Immature natural killer cell (primary cell): ENCODE measurements around the gene C16orf87. TPM values are rescaled to one million over a fixed set of nuclear protein-coding genes. Genes with fewer than 3 reads are reported as not detected.

ENCODE experiments used
- DNase-seq, 3 donors: peaks; one replicate each; pipeline ENCODE4 v3.0.0; 2022; ENCODE audit warnings: mixed read lengths in 1 of 3
- H3K27ac Mint-ChIP-seq, 6 donors: one replicate each; pipeline ENCODE4 v1.8.0; 2020; ENCODE audit warnings: mixed read lengths in 6 of 6, mild to moderate bottlenecking in 5 of 6, inconsistent platforms in 4 of 6, moderate library complexity in 3 of 6
- H3K27me3 Mint-ChIP-seq, 3 donors: one replicate each; pipeline ENCODE4 v1.8.0; 2020 to 2021; ENCODE audit warnings: low read depth in 3 of 3, mild to moderate bottlenecking in 3 of 3, mixed read lengths in 3 of 3, moderate library complexity in 3 of 3, inconsistent platforms in 1 of 3
- H3K36me3 Mint-ChIP-seq, 3 donors: one replicate each; pipeline ENCODE4 v1.8.0; 2020; ENCODE audit warnings: mixed read lengths in 3 of 3, inconsistent platforms in 2 of 3, mild to moderate bottlenecking in 2 of 3
- H3K4me1 Mint-ChIP-seq, 2 donors: one replicate each; pipeline ENCODE4 v1.8.0; 2020; ENCODE audit warnings: inconsistent platforms in 2 of 2, mild to moderate bottlenecking in 2 of 2, mixed read lengths in 2 of 2, moderate library complexity in 1 of 2
- H3K4me3 Mint-ChIP-seq, 5 donors: one replicate each; pipeline ENCODE4 v1.8.0; 2020; ENCODE audit warnings: mild to moderate bottlenecking in 5 of 5, mixed read lengths in 5 of 5, inconsistent platforms in 3 of 5, moderate library complexity in 3 of 5
- H3K9me3 Mint-ChIP-seq, 6 donors: one replicate each; pipeline ENCODE4 v1.8.0; 2020; ENCODE audit warnings: mild to moderate bottlenecking in 6 of 6, mixed read lengths in 6 of 6, inconsistent platforms in 4 of 6, moderate library complexity in 3 of 6
- polyA plus RNA-seq, 3 donors: library from polyadenylated mRNA; unstranded; fragments of 300-500 nt; fragmentation: Illumina TruSeq; gene quantifications; one replicate each; pipeline ENCODE4 v1.2.3, GENCODE V29; 2021

The C16orf87 gene
- polyA plus RNA-seq, 3 donors from 2014 or later, result 8.0 to 14.0 (median 11.6) TPM

DNA sequence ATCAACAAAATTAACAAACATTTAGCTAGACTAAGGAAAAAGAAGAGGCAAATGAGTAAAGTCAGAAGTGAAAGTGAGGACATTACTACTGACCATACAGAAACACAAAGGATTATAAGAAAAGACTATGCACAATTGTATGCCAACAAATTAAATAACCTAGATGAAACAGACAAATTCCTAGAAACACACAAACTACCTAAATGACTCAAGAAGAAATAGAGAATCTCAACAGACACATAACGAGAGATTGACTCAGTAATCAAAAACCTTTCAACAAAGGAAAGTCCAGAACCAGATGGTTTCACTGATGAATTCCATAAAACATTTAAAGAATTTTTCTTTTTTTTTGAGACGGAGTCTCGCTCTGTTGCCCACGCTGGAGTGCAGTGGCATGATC is 47.2 kb downstream of the C16orf87 start:
- Mint-ChIP-seq H3K27ac (no peak overlapping the region), H3K36me3 (peaks cover 0 to 3% (median 0%) of the 10 kb centered on the region in 3 donors)

DNA sequence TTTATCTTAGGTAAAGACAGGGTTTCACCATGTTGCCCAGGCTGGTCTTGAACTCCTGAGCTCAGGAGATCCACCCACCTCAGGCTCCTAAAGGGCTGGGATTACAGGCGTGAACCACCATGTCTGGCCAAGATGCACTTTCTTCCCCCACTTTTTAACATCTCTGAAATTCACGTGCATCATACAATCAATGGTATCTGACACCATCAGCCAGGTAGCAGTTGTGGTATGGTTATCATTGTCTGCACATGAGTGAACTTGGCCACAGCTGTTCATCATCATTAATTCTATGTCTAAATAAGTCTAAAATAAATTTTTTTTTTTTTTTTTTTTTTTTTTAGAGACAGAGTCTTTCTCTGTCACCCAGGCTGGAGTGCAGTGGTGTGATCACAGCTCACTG is 48.7 kb downstream of the C16orf87 start:
- Mint-ChIP-seq H3K27me3 (peaks cover 4 to 14% (median 6%) of the 10 kb centered on the region in 3 donors), H3K36me3 (peaks cover 0 to 3% (median 0%) of the 10 kb centered on the region in 3 donors), H3K9me3 (peaks cover 0 to 7% (median 0%) of the 10 kb centered on the region in 6 donors), H3K4me1 (no peaks in the 10 kb centered on the region), H3K4me3 (no peak overlapping the region), H3K27ac (no peak overlapping the region)
- no peak for DNase-seq

More for the DNA sequence above, 47.2 kb downstream of the C16orf87 start:
- DNase-seq, result no peak
- no peak overlapping the region for H3K4me3 Mint-ChIP-seq
- peaks cover 4 to 12% (median 6%) of the 10 kb centered on the region in 3 donors for H3K27me3 Mint-ChIP-seq
- peaks cover 0 to 7% (median 0%) of the 10 kb centered on the region in 6 donors for H3K9me3 Mint-ChIP-seq
- H3K4me1 Mint-ChIP-seq, result peaks cover 0 to under 1% of the 10 kb centered on the region in 2 donors

GRCh38 chr16:46777804-46778203 is 53.2 kb downstream of the C16orf87 start:
- H3K4me3 Mint-ChIP-seq, result no peak overlapping the region
- no peak for DNase-seq
- H3K4me1 Mint-ChIP-seq, result no peaks in the 10 kb centered on the region
- no peaks in the 10 kb centered on the region for H3K9me3 Mint-ChIP-seq
- H3K27me3 Mint-ChIP-seq, result peaks cover 2 to 3% (median 2%) of the 10 kb centered on the region in 3 donors
- H3K27ac Mint-ChIP-seq, result no peak overlapping the region
- H3K36me3 Mint-ChIP-seq, result no peaks in the 10 kb centered on the region

GRCh38 chr16:46775214-46775613 is 55.8 kb downstream of the C16orf87 start:
- no peaks in the 10 kb centered on the region for H3K9me3 Mint-ChIP-seq

GRCh38 chr16:46774743-46775177 is 56.2 kb downstream of the C16orf87 start:
- Mint-ChIP-seq H3K4me1 (no peaks in the 10 kb centered on the region), H3K36me3 (no peaks in the 10 kb centered on the region), H3K27me3 (peaks cover 0 to 2% (median 2%) of the 10 kb centered on the region in 3 donors), H3K27ac (no peak overlapping the region), H3K4me3 (no peak overlapping the region), H3K9me3 (no peaks in the 10 kb centered on the region)
- DNase-seq, result no peak

More at GRCh38 chr16:46775214-46775613, 55.8 kb downstream of the C16orf87 start:
- Mint-ChIP-seq H3K36me3 (no peaks in the 10 kb centered on the region), H3K4me3 (no peak overlapping the region), H3K4me1 (no peaks in the 10 kb centered on the region), H3K27ac (no peak overlapping the region), H3K27me3 (peaks cover 0 to 2% (median 2%) of the 10 kb centered on the region in 3 donors)
- no peak for DNase-seq

DNA sequence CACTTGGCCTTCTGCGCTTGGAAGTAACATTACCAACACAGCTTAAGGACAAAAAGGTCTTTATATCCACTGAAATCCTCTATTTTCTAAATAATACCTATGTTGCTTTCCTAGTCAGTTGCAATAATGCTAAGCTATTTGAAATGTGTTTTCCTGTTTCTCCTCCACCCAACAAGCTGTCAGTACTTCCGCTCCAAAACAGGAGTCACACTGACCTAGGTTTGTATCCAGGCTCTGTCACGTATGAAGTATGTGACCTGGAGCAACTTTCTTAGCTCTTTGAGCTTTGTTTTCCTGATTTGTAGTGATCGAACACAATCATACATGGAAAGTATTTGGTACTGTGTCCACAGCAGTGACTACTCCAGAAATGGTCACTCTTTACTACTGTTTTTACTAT is 58.5 kb downstream of the C16orf87 start:
- Mint-ChIP-seq H3K36me3 (no peaks in the 10 kb centered on the region), H3K27me3 (peaks cover 0 to 2% (median 0%) of the 10 kb centered on the region in 3 donors), H3K27ac (no peak overlapping the region), H3K4me3 (no peak overlapping the region), H3K9me3 (no peaks in the 10 kb centered on the region), H3K4me1 (no peaks in the 10 kb centered on the region)
- DNase-seq, result no peak

- H3K4me1 Mint-ChIP-seq, result no peaks in the 10 kb centered on the region
- no peak for DNase-seq
- H3K9me3 Mint-ChIP-seq, result no peaks in the 10 kb centered on the region
- H3K4me3 Mint-ChIP-seq, result no peak overlapping the region
- peaks cover 0 to 2% (median 2%) of the 10 kb centered on the region in 3 donors for H3K27me3 Mint-ChIP-seq
- H3K27ac Mint-ChIP-seq, result peak overlapping the region in 1 of 6 donors; percentile 41
- no peaks in the 10 kb centered on the region for H3K36me3 Mint-ChIP-seq
Observed at GRCh38 chr16:46768809-46769208, 62.2 kb downstream of the C16orf87 start.

GRCh38 chr16:46765050-46765449 is 65.9 kb downstream of the C16orf87 start:
- Mint-ChIP-seq H3K27me3 (peaks cover 0 to 5% (median 3%) of the 10 kb centered on the region in 3 donors), H3K4me3 (no peak overlapping the region), H3K36me3 (no peaks in the 10 kb centered on the region), H3K27ac (no peak overlapping the region), H3K4me1 (no peaks in the 10 kb centered on the region), H3K9me3 (no peaks in the 10 kb centered on the region)
- DNase-seq, result no peak

GRCh38 chr16:46763147-46763546 is 67.8 kb downstream of the C16orf87 start:
- Mint-ChIP-seq H3K36me3 (no peaks in the 10 kb centered on the region), H3K4me3 (no peak overlapping the region), H3K9me3 (no peaks in the 10 kb centered on the region), H3K27me3 (peaks cover 0 to 5% (median 3%) of the 10 kb centered on the region in 3 donors), H3K4me1 (no peaks in the 10 kb centered on the region), H3K27ac (no peak overlapping the region)
- DNase-seq, result no peak

DNA sequence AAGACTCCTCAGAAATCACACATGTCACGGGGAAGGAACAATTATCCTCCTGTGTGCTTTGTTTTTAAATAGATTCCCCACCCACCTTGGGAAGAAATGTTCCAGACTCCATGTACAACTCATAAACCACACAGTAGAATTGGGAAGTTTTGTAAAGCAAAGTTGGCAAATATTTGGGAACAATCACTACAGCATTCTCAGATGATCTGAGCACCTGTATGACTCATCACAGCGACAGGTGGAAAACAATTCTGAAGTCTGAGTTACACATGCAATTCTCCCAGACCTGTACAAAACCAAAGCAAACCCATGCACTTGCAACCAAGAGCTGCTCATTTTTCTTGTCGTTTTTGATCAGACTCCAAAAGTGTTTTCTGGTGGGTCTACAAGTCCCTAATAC is 68.4 kb downstream of the C16orf87 start:
- Mint-ChIP-seq H3K27ac (no peak overlapping the region), H3K4me1 (no peaks in the 10 kb centered on the region), H3K27me3 (peaks cover 0 to 7% (median 4%) of the 10 kb centered on the region in 3 donors), H3K9me3 (no peaks in the 10 kb centered on the region), H3K36me3 (no peaks in the 10 kb centered on the region), H3K4me3 (no peak overlapping the region)
- DNase-seq, result no peak

DNA sequence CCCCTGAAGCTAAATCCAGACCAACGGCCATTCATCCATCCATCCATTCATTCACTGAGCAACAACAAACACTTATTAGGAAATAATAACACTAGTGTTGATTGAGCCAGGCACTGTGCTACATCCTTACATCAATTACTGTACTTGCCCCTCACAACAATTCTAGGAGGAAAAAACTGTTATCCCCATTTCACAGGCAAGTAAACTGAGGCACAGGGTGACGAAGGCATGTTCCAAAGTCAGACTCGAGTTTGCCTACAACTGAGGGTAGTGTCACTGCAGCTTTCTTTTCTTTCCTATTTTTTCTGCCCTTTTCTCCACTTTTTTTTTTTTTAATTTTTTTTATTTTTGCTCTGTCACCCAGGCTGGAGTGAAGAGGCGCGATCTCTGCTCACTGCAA is 71.7 kb downstream of the C16orf87 start:
- no peak for DNase-seq
- H3K27me3 Mint-ChIP-seq, result peaks cover 2 to 5% (median 4%) of the 10 kb centered on the region in 3 donors
- H3K36me3 Mint-ChIP-seq, result no peaks in the 10 kb centered on the region
- H3K4me3 Mint-ChIP-seq, result no peak overlapping the region
- H3K4me1 Mint-ChIP-seq, result no peaks in the 10 kb centered on the region
- H3K27ac Mint-ChIP-seq, result no peak overlapping the region
- no peaks in the 10 kb centered on the region for H3K9me3 Mint-ChIP-seq

DNA sequence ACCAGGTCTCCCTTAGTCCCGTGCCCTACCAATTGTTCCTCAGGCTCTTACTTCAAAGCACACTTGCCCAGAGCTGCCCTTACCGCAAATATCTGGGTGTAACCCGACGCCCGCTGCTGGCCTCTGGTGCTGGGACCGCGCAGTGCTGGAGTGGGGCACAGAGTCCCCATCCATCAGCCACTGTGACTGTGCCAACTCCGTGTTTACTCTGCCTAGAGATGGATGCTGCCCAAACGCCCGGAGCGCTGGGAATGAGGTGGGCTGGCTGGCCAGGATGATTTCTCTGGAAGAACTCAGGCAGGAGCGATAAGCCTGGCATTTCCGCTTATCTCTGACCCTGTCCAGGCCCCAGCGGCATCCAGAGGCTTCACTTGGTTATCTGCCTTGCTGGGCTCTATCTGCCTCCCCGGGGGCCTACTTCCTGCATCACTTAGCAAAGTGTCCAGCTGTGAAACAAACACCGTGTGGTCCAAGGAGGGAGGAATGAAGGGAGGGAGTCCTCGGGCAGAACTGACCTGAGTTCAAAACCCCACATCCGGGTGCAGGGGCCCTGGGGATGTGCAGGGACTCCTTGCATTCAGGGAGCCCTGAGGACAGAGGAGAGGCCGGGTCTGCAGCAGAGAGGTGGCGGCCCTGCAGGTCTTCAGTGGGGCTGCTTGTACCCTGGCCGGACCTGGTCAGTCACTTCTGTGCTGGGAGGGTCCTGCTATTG is 73.5 kb downstream of the C16orf87 start:
- Mint-ChIP-seq H3K9me3 (no peaks in the 10 kb centered on the region), H3K4me1 (no peaks in the 10 kb centered on the region), H3K27me3 (peaks cover 2 to 4% (median 2%) of the 10 kb centered on the region in 3 donors), H3K36me3 (no peaks in the 10 kb centered on the region), H3K27ac (no peak overlapping the region), H3K4me3 (no peak overlapping the region)
- no peak for DNase-seq

GRCh38 chr16:46756772-46757171 is 74.2 kb downstream of the C16orf87 start:
- no peak for DNase-seq
- Mint-ChIP-seq H3K36me3 (no peaks in the 10 kb centered on the region), H3K9me3 (no peaks in the 10 kb centered on the region), H3K27ac (no peak overlapping the region), H3K4me3 (no peak overlapping the region), H3K27me3 (peaks cover 2 to 4% (median 2%) of the 10 kb centered on the region in 3 donors), H3K4me1 (no peaks in the 10 kb centered on the region)

- Mint-ChIP-seq H3K4me3 (no peak overlapping the region), H3K9me3 (no peaks in the 10 kb centered on the region), H3K27ac (no peak overlapping the region), H3K27me3 (peaks cover 0 to 4% (median 2%) of the 10 kb centered on the region in 3 donors), H3K4me1 (no peaks in the 10 kb centered on the region), H3K36me3 (no peaks in the 10 kb centered on the region)
- no peak for DNase-seq
Observed at GRCh38 chr16:46753015-46753414, 78.0 kb downstream of the C16orf87 start.

DNA sequence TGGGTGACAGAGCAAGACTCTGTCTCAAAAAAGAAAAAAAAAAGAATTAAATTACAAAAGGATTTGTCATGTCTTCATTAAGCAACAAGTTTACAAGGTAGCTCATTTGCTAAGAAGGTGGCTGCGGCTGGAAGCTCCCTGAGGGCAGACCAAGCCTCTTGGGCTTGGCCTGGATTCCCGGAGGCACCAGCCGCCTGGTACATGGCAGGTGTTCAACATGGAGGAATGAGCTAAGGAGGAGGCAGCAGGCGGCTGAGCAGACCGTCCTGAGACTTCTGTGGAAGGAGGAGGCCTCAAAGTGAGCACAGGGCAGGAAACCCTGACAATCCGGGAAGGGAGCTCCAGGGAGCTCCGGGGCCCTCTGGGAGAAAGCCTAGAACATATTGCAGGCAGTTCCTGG is 79.6 kb downstream of the C16orf87 start:
- Mint-ChIP-seq H3K4me1 (no peaks in the 10 kb centered on the region), H3K36me3 (no peaks in the 10 kb centered on the region), H3K9me3 (no peaks in the 10 kb centered on the region), H3K27ac (no peak overlapping the region), H3K4me3 (no peak overlapping the region), H3K27me3 (peaks cover 0 to 4% (median 0%) of the 10 kb centered on the region in 3 donors)
- DNase-seq, result no peak
